ENCODE data around the gene VAC14.
"Not testable (repeated sequence)": the region's sequence is repeated elsewhere in the genome, so short reads cannot be mapped to it uniquely, and the experiment has no call there.

VAC14 gene

DNA sequence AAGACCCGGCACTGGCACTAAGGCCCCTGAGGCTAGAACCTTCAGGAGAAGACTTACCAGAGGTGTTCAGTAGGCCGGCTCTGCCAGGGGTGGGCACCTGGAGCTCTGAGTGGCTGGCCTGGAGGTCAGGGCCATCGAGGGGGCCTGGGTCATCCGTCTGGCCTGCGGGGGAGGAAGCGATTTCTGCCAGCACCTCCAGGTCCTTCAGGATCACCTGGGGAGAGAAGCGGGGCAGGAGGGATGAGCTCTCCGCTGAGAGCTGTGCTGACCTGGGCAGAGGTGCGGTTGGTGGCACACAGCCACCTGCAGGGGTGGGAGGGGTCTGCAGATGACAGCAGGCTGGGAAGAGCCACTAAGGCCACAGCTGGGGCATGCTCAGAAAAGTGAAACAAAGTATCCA is 56.6 kb downstream of the VAC14 start:
- DNase-seq (ENCODE audit: low read depth in 3 of 3), result no peak

DNA sequence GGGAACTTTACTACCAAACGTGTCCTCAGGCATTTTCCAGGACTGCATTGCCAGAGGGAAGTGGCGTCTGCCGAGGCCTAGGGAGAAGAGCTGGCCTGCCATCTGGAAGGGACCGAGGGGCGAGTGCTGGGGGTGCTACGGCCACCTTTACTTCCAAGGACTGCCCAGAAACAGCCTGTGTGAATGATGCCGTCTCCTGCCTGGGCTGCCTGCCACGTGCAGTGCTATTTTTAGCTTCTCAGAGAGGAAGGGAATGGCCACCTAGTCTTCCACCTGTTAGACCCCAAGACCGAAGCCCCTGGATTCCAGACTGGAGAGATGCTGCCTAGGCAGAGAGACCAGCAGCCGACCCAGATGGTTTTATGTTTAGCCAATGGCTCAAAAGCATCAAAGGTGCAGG is 57.2 kb downstream of the VAC14 start:
- DNase-seq (ENCODE audit: low read depth in 3 of 3), result no peak

DNA sequence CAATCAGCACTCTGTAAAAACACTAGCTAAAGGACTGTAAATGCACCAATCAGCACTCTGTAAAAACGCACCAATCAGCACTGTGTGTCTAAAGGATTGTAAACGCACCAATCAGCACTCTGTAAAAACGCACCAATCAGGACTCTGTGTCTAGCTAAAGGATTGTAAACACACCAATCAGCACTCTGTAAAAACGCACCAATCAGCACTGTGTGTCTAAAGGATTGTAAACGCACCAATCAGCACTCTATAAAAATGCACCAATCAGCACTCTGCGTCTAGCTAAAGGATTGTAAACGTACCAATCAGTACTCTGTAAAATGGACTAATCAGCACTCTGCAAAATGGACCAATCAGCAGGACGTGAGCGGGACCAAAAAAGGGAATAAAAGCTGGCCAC is 58.0 kb downstream of the VAC14 start:
- not testable (repeated sequence) for DNase-seq (ENCODE audit: low read depth in 3 of 3)

DNA sequence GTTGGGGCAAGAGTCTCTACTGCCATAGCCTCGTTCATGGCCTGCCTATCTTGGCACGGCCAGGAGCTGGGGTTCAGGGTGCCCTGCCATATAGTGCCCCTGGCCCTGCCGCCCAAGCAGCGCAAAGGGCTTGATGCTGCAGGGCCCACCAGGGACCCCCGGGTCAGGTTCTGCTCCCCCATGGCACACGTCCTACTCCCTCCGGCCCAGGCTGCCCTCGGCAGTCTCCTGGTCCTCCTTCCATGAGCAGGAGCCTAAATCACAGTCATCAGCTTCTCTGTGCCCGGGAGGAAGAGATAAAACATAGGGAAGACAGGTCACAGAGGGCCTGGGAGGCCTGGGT is 59.2 kb downstream of the VAC14 start:
- DNase-seq (ENCODE audit: low read depth in 3 of 3), result no peak

DNA sequence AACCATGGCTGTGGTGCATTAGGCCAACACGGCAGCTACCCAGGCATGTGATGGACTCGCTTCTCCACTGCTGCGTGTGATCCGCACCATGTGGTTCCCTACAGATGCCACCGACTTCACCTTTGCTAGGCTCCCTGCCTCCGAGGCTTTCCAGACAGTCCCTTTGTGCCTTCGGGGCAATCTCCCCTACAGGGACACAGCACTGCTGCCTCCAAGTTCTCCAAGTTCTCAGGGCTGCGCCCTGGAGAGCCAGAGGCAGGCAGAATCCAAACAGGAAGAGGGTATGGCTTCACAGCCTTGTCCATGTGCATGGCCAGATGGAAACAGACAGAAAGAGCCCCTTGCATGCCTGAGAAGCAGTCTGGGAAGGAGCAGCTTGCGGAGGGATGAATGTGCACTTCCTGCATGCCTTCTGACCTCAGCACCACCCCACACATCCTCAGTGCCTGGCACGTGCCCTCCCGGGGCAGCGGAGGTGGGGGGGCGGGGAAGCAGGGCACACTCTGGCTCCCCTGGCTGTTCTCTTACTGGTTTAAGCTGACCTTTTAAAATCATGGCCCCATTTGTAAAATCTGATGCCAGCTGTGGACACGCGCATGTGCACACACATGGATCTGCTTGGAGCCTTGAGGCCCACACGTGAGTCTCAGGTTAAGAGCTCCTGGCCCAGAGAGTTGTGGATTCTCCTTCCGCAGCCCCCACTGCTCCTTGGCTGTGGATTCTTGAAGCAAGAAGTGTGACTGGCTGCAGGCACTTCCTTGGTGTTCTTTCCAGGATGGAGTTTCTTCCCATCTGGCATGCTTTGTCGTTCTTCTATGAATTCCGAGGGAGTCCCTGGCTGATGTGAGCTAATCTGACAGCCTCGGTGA is 59.8 kb downstream of the VAC14 start:
- no peak for DNase-seq (ENCODE audit: low read depth in 3 of 3)

DNA sequence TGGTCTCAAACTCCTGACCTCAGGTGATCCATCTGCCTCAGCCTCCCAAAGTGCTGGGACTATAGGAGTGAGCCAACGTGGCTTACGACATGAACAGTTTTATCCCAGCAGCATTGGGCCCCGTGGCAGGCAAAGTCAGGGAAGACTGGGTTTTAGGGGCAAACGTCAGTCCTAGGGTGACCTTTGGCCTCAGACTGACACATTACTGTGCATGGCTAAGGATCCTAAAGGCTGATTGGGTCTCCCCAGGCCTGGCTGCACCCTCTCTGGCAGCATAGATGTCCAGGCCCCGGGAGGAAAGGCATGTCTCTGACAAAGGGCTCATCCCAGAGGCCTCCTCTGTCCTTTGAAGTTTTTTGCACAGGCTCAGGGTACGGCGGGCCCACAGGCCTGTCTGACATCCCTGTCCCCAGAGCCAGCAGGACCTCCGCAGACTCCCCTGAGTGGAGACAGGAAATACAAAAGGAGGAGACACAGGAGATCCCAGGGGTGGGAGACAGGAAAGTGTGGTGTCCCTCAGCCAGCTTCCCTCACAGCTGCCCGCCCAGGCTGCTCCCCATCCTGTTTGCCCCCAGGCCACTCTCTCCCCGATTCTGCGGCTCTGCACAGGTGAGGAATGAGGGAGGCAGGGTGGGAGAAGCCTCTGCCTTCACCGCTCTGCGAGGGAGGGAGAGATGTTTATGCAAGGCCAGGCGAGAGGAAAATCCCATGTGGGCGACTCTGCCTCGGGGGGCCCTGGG is 60.6 kb downstream of the VAC14 start:
- DNase-seq (ENCODE audit: low read depth in 3 of 3), result no peak

DNA sequence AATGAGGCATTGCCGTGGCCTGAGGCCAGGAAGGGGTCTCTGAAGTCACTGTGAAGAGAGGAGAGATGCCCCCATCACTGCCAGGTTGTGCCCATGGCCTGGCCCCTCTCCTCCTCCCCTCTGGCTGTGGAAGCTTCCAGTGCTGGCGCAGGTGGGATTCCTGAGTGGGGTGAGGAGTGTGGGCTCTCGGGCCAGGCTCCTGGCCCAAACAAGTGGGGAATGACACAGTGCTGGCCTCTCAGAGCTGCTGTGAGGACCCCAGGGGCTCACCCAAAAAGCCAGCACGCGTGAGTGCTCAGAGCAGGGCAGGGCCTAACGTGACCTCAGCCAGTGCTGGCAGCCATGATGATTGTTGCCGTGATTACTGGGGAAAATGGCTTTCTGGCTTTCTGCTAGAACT is 61.6 kb downstream of the VAC14 start:
- no peak for DNase-seq (ENCODE audit: low read depth in 3 of 3)

DNA sequence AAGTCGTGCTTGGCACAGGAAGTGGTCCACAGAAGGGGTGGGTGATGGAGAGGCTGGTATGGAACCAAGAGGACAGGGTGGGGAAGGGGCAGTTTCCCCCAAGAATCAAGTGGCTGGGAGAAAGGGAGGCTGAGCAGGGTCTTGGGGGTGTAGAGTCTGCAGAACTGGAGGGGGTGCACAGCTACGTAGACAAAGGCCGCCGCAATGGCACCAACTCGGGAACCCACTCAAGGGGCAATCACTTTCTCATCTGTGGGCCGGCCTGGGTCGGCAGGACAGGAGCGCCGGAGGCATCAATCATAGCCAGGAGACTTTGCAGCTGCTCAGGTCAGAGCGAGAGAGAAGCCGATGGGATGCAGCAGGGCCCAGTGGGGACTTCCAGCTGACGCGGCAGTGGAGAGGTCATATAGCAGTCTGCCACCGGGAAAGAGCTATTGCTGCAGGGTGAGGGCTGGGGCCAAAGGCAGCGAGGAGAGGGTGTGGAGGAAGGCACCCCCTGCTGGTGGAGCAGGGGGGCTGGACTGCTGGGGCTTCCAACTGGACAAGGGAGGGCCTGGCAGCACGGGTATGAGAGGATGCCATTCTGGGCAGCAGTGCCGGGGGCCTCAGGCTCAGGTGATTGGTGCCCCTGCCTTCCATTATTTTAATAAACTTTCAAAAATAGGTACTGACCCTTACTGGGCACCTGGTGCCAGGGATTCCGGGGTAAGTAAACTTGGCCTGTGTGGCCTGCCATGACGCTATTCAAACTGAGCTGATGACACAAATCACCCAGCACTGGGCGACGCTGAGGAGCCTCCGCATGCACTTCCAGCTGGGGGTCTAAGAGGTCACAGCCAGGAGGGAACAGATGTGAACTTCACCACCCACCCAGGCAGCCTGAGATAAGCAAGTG is 62.6 kb downstream of the VAC14 start:
- DNase-seq (ENCODE audit: low read depth in 3 of 3), result no peak

DNA sequence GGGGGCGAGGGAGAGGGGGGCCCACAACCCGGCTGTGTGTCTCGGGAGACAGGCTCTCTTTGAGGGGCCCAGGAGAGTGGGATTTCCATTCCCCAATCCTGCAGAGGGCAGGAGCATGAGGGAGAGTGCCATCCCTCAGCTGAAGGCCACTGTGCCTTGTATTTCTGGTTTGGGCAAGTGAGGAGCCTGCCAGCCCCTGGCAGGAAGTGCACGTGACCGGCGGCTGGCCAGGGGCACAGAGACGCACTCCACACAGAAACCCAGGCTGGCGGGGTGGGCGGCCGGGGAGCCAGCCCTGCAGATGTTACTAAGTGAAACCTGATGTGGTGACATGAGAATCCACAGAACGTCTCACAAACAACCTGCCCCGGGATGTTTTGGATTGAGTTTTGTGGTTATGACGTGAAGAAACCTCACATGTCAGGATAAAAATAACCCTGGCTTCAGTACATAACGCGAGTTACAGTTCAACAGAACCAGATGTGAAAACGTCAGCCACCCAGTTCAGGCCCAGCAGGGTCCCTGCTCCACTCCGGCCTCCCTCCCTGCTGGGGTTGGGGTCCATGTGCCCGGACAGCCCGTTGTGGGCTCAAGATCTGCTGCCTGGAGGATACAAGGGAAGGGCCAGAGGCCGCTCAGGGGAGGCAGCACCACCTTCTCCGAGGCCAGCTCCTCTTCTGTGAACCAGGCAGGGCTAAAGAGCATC is 63.4 kb downstream of the VAC14 start:
- DNase-seq (ENCODE audit: low read depth in 3 of 3), result peak; percentile 54 to 83 (median 62)

DNA sequence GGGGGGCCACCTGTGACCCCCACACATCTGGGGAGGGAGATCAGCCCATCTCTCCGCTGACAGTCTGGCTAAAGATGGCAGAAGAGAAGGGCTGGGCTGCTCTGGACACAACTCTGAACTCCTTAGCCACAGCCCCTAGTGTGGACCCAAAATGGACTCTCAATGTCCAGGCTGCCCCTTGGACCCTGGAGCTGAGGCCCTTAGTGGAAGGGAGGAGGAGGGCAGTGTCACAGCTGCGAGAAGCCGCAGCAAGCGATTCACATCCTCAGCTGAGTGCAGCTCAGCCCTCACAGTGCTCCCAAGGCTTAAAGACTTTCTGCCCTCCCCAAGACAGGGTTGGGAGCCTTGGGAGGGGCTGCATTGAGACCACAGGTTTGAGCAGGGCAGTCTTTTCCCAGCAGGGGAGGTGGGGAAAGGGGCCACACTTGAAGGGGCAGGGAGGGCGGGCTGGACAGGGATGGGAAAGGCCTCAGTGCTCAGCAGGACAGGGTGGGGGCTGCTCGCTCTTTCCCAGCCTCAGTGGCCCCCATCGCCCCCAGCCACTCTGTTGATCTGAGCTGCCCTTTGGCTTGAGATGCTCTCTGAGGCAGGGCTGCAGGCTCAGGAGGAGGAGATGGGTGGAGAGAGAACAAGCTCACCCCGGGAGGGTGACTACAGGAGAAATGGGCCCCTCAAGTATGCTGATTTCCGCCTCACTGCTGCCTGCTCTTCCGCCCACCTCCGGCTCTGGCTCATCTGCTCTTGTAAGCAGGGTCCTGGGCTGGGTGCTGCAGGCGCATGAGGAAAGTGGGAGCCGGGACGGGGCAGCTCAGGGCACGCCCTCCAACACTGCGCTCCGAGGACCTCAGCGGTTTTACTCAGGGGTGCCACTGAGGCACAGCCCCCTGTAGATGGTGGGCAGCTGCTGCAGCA is 64.2 kb downstream of the VAC14 start:
- no peak for DNase-seq (ENCODE audit: low read depth in 3 of 3)

DNA sequence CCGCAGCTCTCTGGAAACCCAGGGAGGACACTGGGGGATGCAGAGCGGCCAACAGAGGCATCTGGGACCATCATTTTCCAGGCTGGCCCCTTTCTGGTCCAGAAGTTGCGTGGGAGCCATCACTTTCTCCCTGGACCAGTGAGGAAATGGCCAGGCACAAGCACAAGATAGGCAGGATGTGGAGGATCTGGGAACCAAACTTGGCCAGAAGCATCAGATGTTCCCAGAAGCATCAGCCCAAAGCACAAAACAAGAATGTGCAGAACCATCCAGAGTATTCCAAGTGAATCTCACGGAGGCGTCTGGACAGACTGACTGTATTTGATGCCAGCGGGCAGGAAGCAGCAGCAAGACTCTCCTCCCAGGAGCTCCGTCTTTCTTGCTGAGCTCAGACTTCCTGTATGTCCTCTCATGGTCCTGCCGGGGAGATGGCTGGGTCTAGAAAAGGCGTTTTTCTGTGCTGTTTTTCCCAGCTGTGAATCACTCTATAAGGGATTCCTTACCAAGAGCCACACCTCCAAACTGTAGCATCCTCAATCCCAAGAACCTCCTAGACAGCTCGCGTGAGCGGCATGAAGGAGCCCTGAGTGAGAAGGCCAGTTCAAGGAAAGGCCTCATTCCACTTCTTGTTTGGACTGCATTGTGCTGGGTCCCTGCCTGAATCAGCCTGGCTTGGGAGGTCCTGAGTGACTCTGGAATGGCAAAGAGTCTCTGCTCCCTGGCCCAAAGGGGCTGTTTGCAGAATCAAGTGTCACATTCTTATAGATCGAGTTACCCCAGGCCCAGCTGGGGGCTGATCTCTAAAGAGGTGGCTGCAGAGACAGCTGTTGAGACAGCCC is 65.6 kb downstream of the VAC14 start:
- no peak for DNase-seq (ENCODE audit: low read depth in 3 of 3)

DNA sequence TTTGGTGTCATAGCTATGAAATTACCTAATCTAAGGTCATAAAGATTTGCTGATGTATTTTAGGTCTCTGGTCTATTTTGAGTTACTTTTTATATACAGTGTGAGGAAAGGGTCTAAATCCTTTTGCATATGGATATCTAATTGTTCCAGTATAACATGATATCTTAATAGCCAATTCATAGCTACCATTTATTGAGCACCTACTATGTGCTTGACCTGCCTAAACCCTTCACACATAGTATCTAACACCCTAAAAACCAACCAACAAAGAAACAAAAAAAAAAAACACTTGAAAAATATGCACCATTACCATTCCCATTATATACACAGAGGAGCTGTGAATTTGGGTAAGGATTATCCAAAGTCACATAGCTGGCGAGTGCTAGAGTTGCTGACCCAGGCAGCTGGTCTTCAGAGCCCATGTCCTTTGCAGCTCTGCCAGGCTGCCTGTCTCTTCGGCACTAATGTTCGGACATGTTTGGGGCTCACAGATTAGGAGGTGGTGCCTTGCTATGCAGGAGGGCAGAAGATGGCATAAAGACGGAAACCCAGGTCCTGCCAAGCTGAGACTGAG is 66.3 kb downstream of the VAC14 start:
- no peak for DNase-seq (ENCODE audit: low read depth in 3 of 3)

DNA sequence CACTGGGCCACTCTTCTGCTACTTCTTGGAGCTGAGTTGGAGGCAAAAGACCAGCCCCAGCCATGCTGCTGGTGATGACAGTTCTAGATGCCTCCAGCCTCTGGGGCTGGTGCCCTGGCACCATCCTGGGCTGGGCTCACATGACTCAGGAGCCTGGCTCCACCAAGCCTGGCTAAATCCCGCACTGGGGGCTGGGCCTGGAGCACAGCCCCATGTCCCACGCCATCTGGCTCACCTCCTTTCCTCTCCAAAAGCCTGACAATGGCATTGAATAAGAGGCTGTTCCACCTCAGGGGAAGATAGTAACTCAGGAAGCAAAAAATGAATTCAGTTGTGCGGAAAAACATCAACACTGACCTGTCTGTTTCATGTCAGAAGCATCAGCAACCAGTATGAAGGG is 70.0 kb downstream of the VAC14 start:
- no peak for DNase-seq (ENCODE audit: low read depth in 3 of 3)

DNA sequence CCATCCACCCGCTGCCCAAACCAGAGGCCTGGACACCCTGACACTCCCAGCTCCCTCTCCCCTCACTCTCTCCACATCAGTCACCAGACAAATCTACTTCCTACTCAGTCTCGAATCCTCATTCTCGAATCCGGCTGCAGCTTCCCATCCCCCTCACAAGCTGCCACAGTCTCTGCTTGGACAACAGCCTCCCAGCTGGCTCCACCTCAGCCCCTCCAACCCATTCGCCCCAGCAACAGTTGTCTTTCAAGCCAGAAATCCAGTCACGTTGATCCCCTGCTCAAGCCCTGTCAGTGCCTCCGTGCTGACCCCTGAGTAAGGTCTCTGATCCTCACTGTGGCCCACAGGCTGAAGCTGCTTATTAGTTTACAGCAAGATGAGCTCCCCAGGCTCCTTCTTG is 70.9 kb downstream of the VAC14 start:
- no peak for DNase-seq (ENCODE audit: low read depth in 3 of 3)

DNA sequence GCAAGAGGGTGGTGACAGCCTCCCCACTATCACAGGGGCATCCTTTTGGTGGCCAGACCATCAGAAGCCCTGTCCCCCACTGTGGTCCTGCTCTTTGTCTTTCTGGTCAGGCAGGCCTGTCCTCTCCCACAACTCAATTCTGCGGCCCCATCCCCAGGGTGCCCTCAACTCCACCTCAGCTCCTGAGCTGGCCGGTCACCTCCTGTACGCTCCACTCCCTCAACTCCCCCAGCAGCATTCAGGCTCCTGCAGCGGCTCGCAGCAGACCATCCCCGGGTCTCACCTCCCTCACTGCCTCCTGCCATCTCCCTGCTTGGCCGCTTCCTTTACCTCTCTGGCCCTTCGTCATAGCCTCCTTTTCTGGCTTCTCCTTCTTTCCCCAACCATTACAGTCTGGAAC is 71.7 kb downstream of the VAC14 start:
- DNase-seq (ENCODE audit: low read depth in 3 of 3), result no peak

DNA sequence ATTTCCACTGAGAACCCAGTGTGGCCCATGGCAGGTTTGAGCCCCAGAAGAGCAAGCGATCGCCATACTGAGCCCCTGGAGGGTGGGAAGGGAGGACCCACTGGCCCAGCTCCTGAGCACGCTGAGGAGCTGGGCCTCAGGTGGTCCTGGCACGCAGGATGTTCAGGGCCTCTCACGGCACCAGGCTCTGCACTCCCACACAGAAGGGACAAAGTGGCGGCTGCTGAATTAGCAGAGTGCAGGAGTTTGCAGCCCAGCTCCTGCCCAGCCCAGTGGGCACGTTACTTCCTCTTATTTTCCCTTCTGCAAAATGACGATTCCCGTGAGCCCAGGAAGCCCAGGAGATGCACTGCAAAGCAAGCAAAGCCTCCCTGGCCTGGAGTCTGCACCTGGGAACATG is 72.8 kb downstream of the VAC14 start:
- no peak for DNase-seq (ENCODE audit: low read depth in 3 of 3)

DNA sequence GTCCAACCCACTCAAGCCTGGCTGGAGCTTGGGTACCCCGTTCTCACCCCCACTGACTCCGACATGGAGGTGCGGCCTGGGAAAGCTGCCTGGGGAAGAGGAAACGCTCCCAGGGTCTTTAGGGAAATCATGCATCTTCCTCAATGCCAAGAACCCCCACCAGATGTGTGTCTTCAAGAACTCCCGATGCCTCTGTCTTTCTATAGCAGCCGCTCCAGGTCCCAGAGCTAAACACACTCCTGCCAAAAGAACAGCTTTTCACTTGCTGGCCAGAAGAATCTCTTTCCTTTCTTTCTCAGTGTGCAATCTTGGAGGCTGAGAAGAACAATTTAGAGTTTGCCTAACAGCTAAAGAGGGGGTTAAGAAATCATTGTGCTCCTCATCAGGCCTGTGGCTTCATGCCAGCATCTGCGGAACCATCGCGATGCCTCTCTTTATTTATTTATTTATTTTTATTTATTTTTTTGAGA is 74.0 kb downstream of the VAC14 start:
- DNase-seq (ENCODE audit: low read depth in 3 of 3), result no peak

DNA sequence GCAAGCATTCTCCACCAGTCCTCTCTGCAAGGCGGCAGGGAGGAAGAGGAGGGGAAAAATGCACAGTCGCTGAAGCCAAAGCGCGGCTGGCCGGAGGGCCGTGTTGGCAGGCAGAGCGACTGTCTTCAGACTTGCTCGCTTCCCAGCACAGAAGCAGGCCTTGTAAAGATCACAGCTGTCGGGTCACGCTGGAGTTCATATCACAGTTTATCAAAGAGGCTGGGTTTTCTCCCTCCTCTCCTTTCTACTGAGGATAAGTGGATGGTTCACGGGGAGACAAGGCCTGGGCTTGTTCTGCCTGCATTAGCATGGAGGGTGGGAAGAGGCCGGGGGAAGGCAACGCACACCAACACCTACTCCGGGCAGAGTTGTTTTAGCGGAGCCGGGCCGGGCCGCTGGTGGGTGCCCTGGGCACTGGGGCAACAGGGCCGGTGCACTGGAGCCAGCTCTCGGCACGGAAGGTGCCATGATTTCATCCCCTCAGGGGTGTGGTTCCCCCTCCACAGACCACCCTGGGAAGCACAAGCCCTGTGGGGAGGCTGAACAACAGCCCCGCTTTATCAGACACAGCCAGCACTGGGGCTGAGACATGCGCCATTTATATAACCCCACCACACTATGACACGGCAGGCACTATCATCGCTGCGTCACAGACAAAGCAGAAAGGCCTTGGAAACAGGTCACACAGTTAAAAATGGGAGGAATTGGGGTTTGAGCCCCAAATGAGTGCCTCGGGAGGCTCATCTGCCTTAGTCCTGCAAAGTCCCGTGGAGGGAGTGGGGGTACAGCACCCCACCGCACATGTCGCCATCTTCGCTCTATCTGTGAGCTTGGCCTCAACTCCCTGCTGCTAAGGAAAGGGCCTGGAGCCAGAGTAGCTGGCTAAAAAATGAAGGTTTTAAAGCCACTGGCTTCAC is 74.8 kb downstream of the VAC14 start:
- DNase-seq (ENCODE audit: low read depth in 3 of 3), result no peak

Data from stimulated activated CD4-positive, alpha-beta T cell treated with anti-CD3 and anti-CD28 coated beads, TNF-alpha, amount 100 ng/mL, for 48 hours (primary cell).